H1 (cell line): ENCODE results near the gene C1orf50. TPM values are rescaled to one million over a fixed set of nuclear protein-coding genes. Genes with fewer than 3 reads are reported as not detected.

Source experiments
- CHD1 ChIP-seq: IDR thresholded peaks from 2 replicates; pipeline ENCODE4 v1.6.1; 2012; ENCODE audit warnings: low read depth, low read length, improper control_type of control experiment
- EP300 ChIP-seq, 2 experiments: IDR thresholded peaks; 1 replicate in 1 of 2; 2 replicates in 1 of 2; pipeline ENCODE4 v1.6.1; 2011 to 2012; ENCODE audit warnings: low read depth in 2 of 2, low read length in 2 of 2, mild to moderate bottlenecking in 2 of 2, borderline replicate concordance in 1 of 2, inconsistent platforms in 1 of 2, moderate library complexity in 1 of 2
- FOSL1 ChIP-seq: IDR thresholded peaks from 2 replicates; pipeline ENCODE4 v1.6.1; 2011; ENCODE audit warnings: mild to moderate bottlenecking, low read depth, low read length, moderate library complexity; ENCODE audit not compliant: insufficient read depth
- GTF2F1 ChIP-seq: IDR thresholded peaks from 2 replicates; pipeline ENCODE4 v1.6.1; 2012; ENCODE audit warnings: low read depth, low read length, improper control_type of control experiment, borderline replicate concordance
- KDM5A ChIP-seq: fragments of 200-600 bp; IDR thresholded peaks from 2 replicates; pipeline ENCODE4 v1.7.1; 2012; ENCODE audit warnings: mild to moderate bottlenecking, low read length, inconsistent platforms, mixed read lengths
- POU5F1 ChIP-seq: IDR thresholded peaks from 2 replicates; pipeline ENCODE4 v1.6.1; 2011; ENCODE audit warnings: low read depth, mild to moderate bottlenecking, low read length, moderate library complexity
- SIN3A ChIP-seq, 2 experiments: IDR thresholded peaks in 1 of 2; conservative IDR thresholded peaks in 1 of 2; 2 replicates each; pipeline ENCODE4 v1.6.1; 2011 to 2012; ENCODE audit warnings: low read length in 2 of 2, improper control_type of control experiment in 1 of 2, low read depth in 1 of 2, mild to moderate bottlenecking in 1 of 2
- TCF12 ChIP-seq: IDR thresholded peaks from 2 replicates; pipeline ENCODE4 v1.6.1; 2011; ENCODE audit warnings: low read depth, mild to moderate bottlenecking, low read length
- polyA plus RNA-seq, 7 experiments: library from polyadenylated mRNA; depleted of rRNA in 3 of 7; stranded (reverse) in 5 of 7; unstranded in 2 of 7; fragments of >200 nt in 5 of 7; fragments of 200-250 nt in 2 of 7; gene quantifications; 1 replicate in 5 of 7; 2 replicates in 1 of 7; 4 replicates in 1 of 7; pipeline versions ENCODE4 v1.2.1 to v1.2.3, GENCODE V29; 2011 to 2013; ENCODE audit warnings: missing spikeins in 2 of 7, mixed read lengths in 2 of 7
- total RNA-seq: library from RNA; stranded (reverse); fragmentation: NEBNext Ultra II Directional; extraction: Animal tissue kit (Norgen Biotek cat#: 25700); gene quantifications from 2 replicates; pipeline ENCODE4 v1.2.1, GENCODE V29; 2021

Gene C1orf50
- total and polyA plus RNA-seq, 2 of the 8 experiments (the other 6 are each of a cell fraction or from before 2014, with no cell fraction given): 3.2 to 7.1 TPM

DNA sequence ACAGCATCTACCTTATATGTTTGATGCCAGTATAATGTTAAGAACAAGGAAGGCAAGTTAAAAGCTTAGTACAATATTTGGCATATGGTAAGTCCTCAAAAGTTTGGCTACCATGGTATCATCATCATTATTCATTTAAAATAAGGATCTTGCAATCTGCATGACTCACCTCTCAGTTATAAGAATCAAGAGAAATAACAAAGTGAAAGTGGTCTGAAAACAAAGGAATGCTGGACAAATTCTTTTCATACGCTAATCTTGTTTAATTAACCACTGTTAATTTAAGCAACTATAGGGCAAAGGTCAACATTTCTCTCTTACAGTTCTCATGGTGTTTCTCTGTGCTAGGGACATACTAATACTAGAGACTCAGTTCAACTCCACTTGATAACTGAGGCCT, 14.0 kb upstream of the C1orf50 start (continued):
- TF ChIP-seq EP300 (IDR thresholded peaks at IDR 0.05; ENCODE audit: borderline replicate concordance in 1 of 2, low read depth in 2 of 2, low read length in 2 of 2) (no peak), KDM5A (no peak), CHD1 (no peak), TCF12 (no peak), SIN3A (conservative IDR thresholded peaks at IDR 0.05 in 1 of 2, IDR thresholded peaks at IDR 0.05 in 1 of 2; ENCODE audit: low read depth in 1 of 2, low read length in 2 of 2) (no peak), FOSL1 (no peak), POU5F1 (no peak), GTF2F1 (no peak)
